ENCODE measurements around the gene LARP1. TPM values are rescaled to one million over a fixed set of nuclear protein-coding genes. Genes with fewer than 3 reads are reported as not detected.

Gene LARP1
- total and polyA plus RNA-seq, 9 of the 15 experiments (the other 6 are each of a cell fraction or from before 2014, with no cell fraction given): 22.6 to 300 (median 92.0) TPM

GRCh38 chr5:154723740-154724505 lies 31.3 kb upstream of the LARP1 start (continued):
- TF ChIP-seq MBD1 (CRISPR knock-in tag; IDR thresholded peaks at IDR 0.05) (no peak), MEF2A (IDR thresholded peaks at IDR 0.05; ENCODE audit: control insufficient read depth, low read depth, low read length) (no peak), PHF20 (IDR thresholded peaks at IDR 0.05; ENCODE audit: partially characterized antibody) (no peak), HOMEZ (CRISPR knock-in tag; IDR thresholded peaks at IDR 0.05) (no peak), ADNP (tag; IDR thresholded peaks at IDR 0.05) (no peak), ZNF140 (CRISPR knock-in tag; IDR thresholded peaks at IDR 0.05) (no peak), RBFOX2 (IDR thresholded peaks at IDR 0.05; ENCODE audit: low read depth, low read length) (no peak), ZNF41 (CRISPR knock-in tag; conservative IDR thresholded peaks at IDR 0.05) (no peak), ZNF316 (IDR thresholded peaks at IDR 0.05) (peak; percentile 89), ZMIZ1 (IDR thresholded peaks at IDR 0.05; ENCODE audit: low read depth in 2 of 2, low read length in 2 of 2) (0 out of 4 replicates have a peak, but pooled peaks of 1 of the 2 experiments have one; percentile 12), STAT6 (CRISPR knock-in tag; IDR thresholded peaks at IDR 0.05) (no peak), ZKSCAN1 (IDR thresholded peaks at IDR 0.05; ENCODE audit: low read depth, low read length) (no peak), ARID1B (IDR thresholded peaks at IDR 0.05) (peak; percentile 85), HMGN3 (IDR thresholded peaks at IDR 0.05; ENCODE audit: borderline replicate concordance, extremely low read depth, insufficient read length, low read depth, low read length) (no peak), RFX7 (CRISPR knock-in tag; IDR thresholded peaks at IDR 0.05) (no peak), JUND (IDR thresholded peaks at IDR 0.05; ENCODE audit: borderline replicate concordance, low read depth, low read length) (peak; percentile 68), JUND (tag; IDR thresholded peaks at IDR 0.05; ENCODE audit: borderline replicate concordance, low read depth, low read length) (peak; percentile 48; the same call in 1 of the 3 replicates), DMBX1 (CRISPR knock-in tag; IDR thresholded peaks at IDR 0.05; ENCODE audit: borderline replicate concordance) (no peak)
